ENCODE results near the gene PLEKHM2.

PLEKHM2 gene

DNA sequence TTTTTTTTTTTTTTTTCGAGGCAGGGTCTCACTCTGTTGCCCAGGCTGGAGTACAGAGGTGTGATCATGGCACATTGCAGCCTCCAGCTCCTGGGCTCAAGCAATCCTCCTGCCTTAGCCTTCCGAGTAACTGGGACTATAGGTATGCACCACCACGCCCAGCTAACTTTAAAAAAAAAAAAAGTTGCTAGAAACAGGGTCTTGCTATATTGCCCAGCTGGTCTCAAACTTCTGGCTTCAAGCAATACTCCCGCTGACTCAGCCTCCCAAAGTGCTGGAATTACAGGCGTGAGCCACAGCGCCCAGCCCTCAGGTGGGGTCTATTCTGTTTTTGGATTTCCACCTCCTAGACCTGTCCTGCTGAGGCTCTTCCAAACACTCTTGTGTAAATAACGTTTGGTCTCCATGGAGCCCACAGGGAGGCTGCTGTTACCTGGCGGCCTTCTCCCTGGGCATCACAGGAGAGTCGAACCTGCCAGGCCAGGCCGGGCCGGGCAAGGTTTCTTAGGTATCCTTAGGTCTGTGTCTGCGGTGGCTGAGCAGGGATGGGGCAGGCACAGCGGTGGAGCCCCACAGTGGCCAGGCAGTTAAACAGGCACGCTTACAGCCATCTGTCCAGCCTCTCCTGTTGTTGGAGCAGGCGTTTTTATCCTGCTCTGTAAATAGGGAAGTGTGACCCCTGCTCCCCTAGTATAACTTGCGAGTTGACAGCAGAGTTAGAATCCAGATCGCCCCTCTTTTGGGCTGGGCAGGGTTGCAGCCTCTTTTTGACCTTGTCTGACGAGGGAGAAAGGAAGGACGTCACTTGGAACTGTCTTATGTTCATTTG, 18.8 kb downstream of the PLEKHM2 start:
- DNase-seq (ENCODE audit: low read depth), result no peak

DNA sequence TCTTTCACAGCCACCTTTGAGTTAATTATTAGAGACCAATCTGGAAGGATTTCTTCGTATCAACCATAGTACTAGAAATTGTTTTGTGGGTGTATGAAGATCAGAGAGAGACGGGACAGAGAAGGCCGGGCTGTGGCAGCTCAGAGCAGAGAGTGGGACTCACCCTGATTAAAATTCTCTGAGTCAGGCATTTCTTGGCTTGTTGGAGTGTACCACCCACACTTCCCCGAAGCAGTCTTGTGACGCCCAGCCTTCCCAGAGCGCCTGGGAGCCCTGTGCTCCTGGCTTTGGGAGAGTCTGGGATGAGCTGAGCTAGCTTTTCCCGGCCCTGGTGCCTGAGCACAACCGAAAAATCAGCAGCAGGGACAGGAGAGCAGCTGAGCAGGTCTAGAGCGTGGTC, 19.4 kb downstream of the PLEKHM2 start:
- DNase-seq (ENCODE audit: low read depth), result no peak

GRCh38 chr1:15704526-15705183, 20.5 kb downstream of the PLEKHM2 start:
- no peak for DNase-seq (ENCODE audit: low read depth)

GRCh38 chr1:15705184-15705566, 21.1 kb downstream of the PLEKHM2 start:
- DNase-seq (ENCODE audit: low read depth), result no peak

DNA sequence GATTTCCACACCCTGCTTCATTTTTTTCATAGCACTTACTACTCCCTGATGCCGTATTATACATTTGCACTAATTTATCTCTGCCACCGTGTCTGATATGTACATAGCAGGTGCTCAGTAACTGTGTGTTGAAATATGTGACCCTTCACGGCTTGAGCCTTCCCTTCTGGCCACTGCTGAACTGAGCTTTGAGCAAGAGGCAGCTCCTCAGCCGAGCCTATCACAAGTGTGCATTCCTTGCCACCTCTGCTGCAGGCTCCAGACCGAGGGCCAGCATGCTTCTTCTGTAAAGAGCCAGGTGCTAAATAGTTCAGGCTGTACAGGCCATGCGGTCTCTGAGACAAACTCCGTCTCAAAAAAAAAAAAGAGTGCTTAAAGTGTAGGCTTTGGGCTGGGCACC, 22.6 kb downstream of the PLEKHM2 start:
- no peak for DNase-seq (ENCODE audit: low read depth)

DNA sequence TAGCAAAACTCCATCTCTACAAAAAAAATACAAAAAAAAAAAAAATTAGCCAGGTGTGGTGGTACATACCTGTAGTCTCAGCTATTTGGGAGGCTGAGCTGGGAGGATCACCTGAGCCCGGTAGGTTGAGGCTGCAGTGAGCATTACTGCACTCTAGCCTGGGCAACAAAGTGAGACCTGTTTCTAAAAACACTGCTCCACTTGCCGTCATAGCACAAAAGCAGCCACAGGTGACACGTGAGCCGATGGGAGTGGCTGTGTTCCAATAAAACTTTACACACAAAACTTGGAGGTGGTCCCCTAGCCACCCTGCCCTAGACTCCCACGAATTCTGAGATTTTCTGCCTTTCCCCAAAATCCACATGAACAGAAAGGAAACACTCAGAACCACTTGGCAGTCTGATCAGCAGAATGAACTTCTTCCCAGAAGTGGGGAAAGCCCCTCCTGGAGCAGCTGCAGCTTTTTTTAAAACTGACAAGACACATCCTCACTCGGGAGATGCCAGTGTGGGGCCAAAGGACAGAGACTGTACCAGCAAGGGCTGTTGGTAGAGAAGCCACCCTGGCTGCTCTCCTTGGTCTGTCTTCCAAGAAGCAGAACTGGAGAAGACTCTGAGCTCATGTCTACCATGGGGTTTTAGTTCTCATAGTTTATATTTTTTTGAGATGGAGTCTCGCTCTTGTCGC, 23.3 kb downstream of the PLEKHM2 start:
- no peak for DNase-seq (ENCODE audit: low read depth)

DNA sequence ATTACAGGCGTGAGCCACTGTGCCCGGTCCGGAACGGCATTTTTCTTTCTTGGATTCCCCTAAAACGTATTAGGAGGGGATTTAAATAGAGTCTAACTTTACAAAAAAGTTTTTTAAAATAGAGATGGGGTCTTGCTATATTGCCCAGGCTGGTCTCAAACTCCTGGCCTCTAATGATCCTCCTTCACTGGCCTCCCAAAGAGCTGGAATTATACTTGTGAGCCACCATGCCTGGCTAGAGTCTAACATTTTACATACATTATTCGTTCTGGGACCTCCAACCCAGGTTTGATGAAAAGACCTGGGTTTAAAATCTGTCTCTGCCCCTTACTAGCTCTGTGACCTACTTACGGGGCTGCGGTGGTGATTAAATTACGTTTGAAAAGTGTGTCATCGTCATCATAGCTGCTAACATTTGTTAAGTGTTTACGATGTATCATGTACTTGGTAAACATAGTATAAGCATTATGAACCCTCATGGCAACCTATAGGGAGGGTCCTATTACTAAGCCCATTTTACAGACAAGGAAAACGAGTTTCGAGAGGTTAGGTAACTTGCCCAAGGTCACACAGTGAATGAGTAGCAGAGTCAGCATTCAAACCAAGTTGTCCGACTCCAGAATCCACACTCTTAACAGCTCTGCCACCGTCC, 24.5 kb downstream of the PLEKHM2 start:
- DNase-seq (ENCODE audit: low read depth), result no peak

GRCh38 chr1:15709226-15709625, 25.1 kb downstream of the PLEKHM2 start:
- no peak for DNase-seq (ENCODE audit: low read depth)

DNA sequence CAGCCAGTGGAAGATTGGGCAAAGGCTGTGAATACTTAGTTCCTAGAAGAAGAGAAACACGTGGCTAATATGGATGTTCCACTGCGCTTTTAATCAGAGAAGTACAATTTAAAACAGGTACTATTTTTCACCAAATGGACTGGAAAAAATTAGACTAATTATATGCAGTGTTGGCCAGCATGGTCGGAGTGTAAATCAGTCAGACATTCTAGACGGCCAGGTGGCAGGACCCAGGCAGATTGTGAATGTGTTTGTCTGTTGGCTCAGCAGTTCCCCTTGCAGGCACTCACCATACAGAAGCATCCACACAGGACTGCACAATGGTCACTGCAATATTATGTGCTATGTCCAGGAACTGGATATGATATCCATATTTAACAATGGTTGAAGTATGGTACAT, 28.0 kb downstream of the PLEKHM2 start:
- no peak for DNase-seq (ENCODE audit: low read depth)

- DNase-seq (ENCODE audit: low read depth), result no peak
Observed at GRCh38 chr1:15714406-15715136, 30.5 kb downstream of the PLEKHM2 start.

GRCh38 chr1:15717418-15718125, 33.5 kb downstream of the PLEKHM2 start:
- no peak for DNase-seq (ENCODE audit: low read depth)

DNA sequence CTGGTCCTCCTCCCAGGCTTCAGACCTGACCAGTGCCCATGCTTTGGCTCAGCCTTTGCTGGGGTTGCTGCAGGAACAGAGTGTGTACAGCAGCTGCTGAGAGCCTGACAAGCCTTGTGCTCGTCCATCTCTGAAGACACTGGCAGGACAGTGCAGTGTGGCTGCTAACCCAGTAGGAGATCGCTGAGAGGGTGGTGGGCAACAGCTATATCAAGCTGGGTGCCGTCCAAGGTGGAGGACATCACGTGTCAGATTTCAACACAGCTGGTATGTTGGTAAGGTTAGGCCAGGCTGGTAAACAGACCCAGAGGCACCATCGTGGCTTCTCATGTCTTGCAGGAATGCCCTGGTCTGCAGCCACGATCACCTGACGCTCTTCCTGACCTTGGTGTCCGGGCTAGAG, 34.1 kb downstream of the PLEKHM2 start:
- no peak for DNase-seq (ENCODE audit: low read depth)

DNA sequence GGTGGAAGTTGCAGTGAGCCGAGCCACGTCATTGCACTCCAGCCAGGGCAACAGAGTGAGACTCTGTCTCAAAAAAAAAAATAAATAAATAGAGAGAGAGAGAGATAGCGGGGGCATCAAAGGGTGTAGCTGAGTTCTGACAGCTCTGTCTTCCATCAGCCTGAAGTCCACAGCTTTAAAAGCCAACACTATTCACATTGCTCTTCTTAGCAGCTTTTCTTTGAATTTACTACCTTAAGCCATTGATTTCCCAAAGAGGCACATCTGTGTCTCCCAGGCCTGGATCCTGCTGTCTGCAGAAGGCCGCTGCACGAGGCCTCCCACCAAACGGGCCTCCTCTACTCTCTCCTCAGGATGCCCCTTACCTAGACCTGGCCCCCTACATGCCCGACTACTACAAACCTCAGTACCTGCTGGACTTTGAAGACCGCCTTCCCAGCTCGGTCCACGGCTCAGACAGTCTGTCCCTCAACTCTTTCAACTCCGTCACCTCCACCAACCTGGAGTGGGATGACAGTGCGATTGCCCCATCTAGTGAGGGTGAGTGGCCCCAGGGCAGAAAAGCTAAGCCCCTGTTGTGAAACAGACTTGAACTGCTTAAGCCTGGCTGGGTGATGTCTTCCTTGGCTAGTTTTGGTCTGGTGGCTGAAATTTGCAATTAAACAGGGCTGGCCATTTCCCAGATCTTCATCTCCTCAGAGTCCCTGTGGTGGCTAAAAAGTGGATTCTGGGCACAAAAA, 35.4 kb downstream of the PLEKHM2 start:
- DNase-seq (ENCODE audit: low read depth), result no peak

DNA sequence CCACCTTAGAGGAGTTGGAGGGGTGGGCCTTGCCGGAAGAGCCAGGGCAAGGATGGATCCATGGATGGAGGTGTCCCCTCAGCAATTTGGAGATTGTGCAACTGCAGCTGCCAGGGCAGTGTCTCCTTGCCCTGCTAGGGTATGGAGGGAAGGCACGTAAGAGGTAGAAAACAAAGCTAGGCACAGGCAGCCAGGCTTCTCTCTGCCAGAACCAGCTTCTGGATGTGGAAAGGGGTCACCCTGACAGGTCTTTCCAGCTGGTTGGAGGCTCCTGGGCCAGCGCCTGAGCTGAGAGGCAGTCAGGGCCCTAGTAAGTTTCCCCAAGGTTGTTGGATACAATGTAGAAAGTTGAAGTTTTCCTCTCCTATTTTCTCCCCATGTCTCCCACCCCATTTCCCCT, 36.7 kb downstream of the PLEKHM2 start:
- no peak for DNase-seq (ENCODE audit: low read depth)

- DNase-seq (ENCODE audit: low read depth), result no peak
Observed at GRCh38 chr1:15722411-15722810, 38.3 kb downstream of the PLEKHM2 start.

DNA sequence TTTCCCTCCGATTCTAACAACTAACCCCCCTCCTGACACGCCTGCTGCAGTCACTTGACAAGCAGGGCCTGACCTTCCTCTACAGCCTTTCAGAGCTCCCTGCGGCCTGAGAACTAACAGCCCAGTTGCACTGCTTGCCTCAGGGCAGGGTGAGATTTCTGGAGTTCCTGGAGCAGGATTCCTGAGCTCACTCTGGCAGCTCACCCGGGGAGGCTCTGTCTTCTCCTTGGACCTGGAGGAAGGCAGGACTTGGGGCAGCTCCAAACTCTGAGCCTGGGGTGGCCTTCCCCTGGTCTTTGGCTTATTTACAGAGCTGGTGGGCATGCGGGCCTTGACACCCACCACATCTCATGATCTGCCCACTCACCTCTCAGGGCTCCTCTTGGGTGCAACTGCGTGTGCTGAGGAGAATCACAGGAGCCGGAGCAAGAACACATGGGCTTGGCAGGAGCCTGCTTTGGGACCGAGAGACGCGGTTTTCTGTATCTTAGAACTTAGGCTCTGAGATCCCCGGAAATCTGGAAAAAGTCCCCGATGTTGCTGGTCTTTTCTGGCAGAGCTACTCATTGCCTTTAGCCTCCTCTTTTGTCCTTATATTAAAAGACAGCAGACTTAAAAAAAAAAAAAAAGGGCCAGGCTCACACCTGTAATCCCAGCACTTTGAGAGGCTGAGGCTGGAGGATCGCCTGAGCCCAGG, 38.9 kb downstream of the PLEKHM2 start:
- DNase-seq (ENCODE audit: low read depth), result no peak

GRCh38 chr1:15723631-15724246, 39.6 kb downstream of the PLEKHM2 start:
- DNase-seq (ENCODE audit: low read depth), result no peak

DNA sequence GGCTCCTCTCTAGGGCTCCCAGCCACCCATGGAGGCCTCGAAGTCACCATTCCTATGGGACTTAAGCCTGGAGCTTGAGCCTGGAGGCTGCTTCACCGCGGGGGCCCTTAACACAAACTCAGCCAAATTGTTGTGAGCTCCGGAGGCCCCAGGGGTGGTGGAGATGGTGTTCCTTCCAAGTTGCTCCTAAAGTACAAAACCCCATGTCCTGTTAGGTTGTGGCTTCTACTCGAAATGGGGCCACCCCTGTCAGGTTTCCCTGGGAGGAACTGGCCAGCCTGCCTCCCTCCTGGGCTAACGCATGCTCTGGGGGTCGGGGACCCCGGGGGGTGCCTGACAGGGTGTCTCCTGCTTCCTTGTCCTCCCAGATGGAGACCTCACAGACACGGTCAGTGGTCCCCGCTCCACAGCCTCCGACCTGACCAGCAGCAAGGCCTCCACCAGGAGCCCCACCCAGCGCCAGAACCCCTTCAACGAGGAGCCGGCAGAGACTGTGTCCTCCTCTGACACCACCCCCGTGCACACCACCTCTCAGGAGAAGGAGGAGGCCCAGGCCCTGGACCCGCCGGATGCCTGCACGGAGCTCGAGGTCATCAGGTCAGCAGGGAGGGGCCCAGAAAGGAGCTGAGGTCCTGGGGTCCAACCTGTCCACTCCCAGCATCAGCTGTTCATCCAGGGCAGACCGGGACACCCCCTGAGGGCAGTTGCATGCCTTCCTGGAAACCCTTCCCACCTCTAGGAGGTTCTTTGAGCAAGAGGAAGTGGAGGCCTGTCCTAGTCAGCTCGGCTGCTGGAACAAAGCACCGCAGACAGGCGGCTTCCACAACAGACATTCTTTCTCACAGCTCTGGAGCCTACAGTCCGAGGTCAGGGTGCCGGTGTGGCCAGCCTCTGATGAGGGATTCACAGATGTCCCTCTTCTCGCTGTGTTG, 41.1 kb downstream of the PLEKHM2 start:
- no peak for DNase-seq (ENCODE audit: low read depth)
